Peyer's patch (tissue), 4 donors: ENCODE data around the gene TECTB. TPM values are rescaled to one million over a fixed set of nuclear protein-coding genes. Genes with fewer than 3 reads are reported as not detected.

ENCODE experiments used
- DNase-seq, 3 donors: peaks; one replicate each; pipeline ENCODE4 v3.0.0-alpha.2; 2017 to 2019
- H3K27ac ChIP-seq, 4 donors: fragments of 200-600 bp; sonication (generic); one replicate each; pipeline ENCODE4 v1.5.1; 2016 to 2019
- H3K27me3 ChIP-seq, 2 donors: fragments of 200-600 bp; sonication (generic); one replicate each; pipeline ENCODE4 v1.5.1; 2019
- H3K36me3 ChIP-seq, 3 donors: fragments of 200-600 bp; sonication (generic); one replicate each; pipeline ENCODE4 v1.5.1; 2016 to 2019
- H3K4me1 ChIP-seq, 4 donors: fragments of 200-600 bp; sonication (generic); one replicate each; pipeline ENCODE4 v1.5.1; 2016 to 2019
- H3K4me3 ChIP-seq, 4 donors: fragments of 200-600 bp; sonication (generic); 1 replicate in 3 of 4; 2 replicates in 1 of 4; pipeline ENCODE4 v1.5.1; 2016 to 2019; ENCODE audit warnings: mild to moderate bottlenecking in 1 of 4
- H3K9me3 ChIP-seq, 4 donors: fragments of 200-600 bp; sonication (generic); one replicate each; pipeline ENCODE4 v1.5.1; 2016 to 2019; ENCODE audit warnings: mild to moderate bottlenecking in 1 of 4
- POLR2A ChIP-seq, 2 donors: fragments of 450-650 bp; IDR thresholded peaks; one replicate each; pipeline ENCODE4 v1.5.1; 2017; ENCODE audit warnings: antibody characterized with exemption in 2 of 2, mild to moderate bottlenecking in 2 of 2, moderate library complexity in 2 of 2
- total RNA-seq, 4 donors: library from RNA; depleted of rRNA; stranded (reverse); fragments of >200 nt; gene quantifications; one replicate each; pipeline ENCODE4 v1.1.0, GENCODE V29; 2016
- TF ChIP-seq, protein P1 (sequence below), 6 experiments: fragments of 450-650 bp in 4 of 6; fragments of 200-600 bp in 2 of 6; sonication (generic) in 1 of 6; IDR thresholded peaks; one replicate each; pipeline ENCODE4 v1.5.1; 2017 to 2019; ENCODE audit warnings: antibody characterized with exemption in 6 of 6, mild to moderate bottlenecking in 3 of 6, moderate library complexity in 1 of 6

Gene TECTB
- total RNA-seq, 4 donors from 2014 or later, result not detected

GRCh38 chr10:112260831-112261230 is 22.4 kb upstream of the TECTB start:
- H3K9me3 ChIP-seq, result no peaks in the 10 kb centered on the region
- H3K4me3 ChIP-seq, result no peak overlapping the region
- DNase-seq, result no peak
- H3K4me1 ChIP-seq, result no peaks in the 10 kb centered on the region
- H3K27me3 ChIP-seq, result no peaks in the 10 kb centered on the region
- no peak for TF ChIP-seq POLR2A (IDR thresholded peaks at IDR 0.05)
- TF ChIP-seq, protein P1, sequence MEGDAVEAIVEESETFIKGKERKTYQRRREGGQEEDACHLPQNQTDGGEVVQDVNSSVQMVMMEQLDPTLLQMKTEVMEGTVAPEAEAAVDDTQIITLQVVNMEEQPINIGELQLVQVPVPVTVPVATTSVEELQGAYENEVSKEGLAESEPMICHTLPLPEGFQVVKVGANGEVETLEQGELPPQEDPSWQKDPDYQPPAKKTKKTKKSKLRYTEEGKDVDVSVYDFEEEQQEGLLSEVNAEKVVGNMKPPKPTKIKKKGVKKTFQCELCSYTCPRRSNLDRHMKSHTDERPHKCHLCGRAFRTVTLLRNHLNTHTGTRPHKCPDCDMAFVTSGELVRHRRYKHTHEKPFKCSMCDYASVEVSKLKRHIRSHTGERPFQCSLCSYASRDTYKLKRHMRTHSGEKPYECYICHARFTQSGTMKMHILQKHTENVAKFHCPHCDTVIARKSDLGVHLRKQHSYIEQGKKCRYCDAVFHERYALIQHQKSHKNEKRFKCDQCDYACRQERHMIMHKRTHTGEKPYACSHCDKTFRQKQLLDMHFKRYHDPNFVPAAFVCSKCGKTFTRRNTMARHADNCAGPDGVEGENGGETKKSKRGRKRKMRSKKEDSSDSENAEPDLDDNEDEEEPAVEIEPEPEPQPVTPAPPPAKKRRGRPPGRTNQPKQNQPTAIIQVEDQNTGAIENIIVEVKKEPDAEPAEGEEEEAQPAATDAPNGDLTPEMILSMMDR (IDR thresholded peaks at IDR 0.05), result no peak
- peak overlapping the region in 1 of 4 donors; percentile 46 for H3K27ac ChIP-seq
- no peaks in the 10 kb centered on the region for H3K36me3 ChIP-seq

GRCh38 chr10:112261281-112261822 is 21.8 kb upstream of the TECTB start:
- Histone ChIP-seq H3K27me3 (no peaks in the 10 kb centered on the region), H3K36me3 (no peaks in the 10 kb centered on the region), H3K9me3 (no peaks in the 10 kb centered on the region), H3K4me3 (no peak overlapping the region), H3K27ac (peak overlapping the region in 1 of 4 donors; percentile 46), H3K4me1 (no peaks in the 10 kb centered on the region)
- DNase-seq, result no peak
- TF ChIP-seq, protein P1 (IDR thresholded peaks at IDR 0.05), result no peak
- TF ChIP-seq POLR2A (IDR thresholded peaks at IDR 0.05), result no peak

DNA sequence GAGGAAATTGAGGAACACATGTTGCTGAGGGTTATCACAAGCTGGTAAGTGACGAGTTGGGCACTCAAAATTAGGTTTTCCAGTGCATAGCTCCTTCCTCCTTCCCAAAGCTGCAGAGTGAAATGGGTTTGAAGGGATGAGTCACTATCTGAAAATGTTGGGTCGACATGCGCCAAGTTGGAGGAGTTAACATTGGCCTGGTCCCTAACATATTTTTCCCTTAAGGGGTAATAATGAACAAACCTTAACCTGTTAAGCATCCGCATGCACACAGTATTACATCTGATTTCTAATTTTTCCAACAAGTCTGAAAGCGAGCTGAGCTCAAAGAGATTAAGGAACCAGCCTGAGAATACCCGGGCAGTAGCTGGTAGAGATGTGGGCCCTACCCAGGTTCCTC is 20.7 kb upstream of the TECTB start:
- Histone ChIP-seq H3K9me3 (no peaks in the 10 kb centered on the region), H3K27ac (no peak overlapping the region), H3K4me1 (no peaks in the 10 kb centered on the region), H3K36me3 (no peaks in the 10 kb centered on the region), H3K4me3 (no peak overlapping the region), H3K27me3 (no peaks in the 10 kb centered on the region)
- TF ChIP-seq POLR2A (IDR thresholded peaks at IDR 0.05), result no peak
- TF ChIP-seq, protein P1 (IDR thresholded peaks at IDR 0.05), result no peak
- no peak for DNase-seq

GRCh38 chr10:112265745-112266144 is 17.5 kb upstream of the TECTB start:
- TF ChIP-seq, protein P1 (IDR thresholded peaks at IDR 0.05), result no peak
- no peak for TF ChIP-seq POLR2A (IDR thresholded peaks at IDR 0.05)
- H3K4me1 ChIP-seq, result no peaks in the 10 kb centered on the region
- no peak overlapping the region for H3K27ac ChIP-seq

DNA sequence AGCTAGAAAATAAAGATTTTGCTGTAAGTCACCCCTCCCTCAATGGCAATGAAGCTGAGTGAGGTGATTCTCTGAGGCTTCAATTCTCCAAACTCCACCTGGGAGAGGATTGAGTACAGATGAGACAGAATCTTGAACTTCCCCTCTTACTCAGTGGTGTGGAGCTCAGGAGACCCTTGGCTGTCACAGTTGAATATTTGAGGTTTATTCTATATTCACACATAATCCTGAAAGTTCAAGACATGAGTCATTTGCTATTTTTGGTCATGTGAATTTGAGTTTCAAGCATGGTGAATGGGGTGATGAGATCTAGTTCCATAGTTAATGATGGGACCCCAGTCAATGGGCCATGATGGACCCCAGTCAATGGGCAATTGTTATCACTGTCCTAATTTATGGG is 13.9 kb upstream of the TECTB start:
- Histone ChIP-seq H3K4me3 (no peak overlapping the region), H3K36me3 (no peaks in the 10 kb centered on the region), H3K4me1 (no peaks in the 10 kb centered on the region), H3K9me3 (no peaks in the 10 kb centered on the region), H3K27ac (no peak overlapping the region), H3K27me3 (no peaks in the 10 kb centered on the region)
- no peak for TF ChIP-seq POLR2A (IDR thresholded peaks at IDR 0.05)
- TF ChIP-seq, protein P1 (IDR thresholded peaks at IDR 0.05), result no peak
- no peak for DNase-seq

More at GRCh38 chr10:112265745-112266144, 17.5 kb upstream of the TECTB start:
- Histone ChIP-seq H3K9me3 (no peaks in the 10 kb centered on the region), H3K27me3 (no peaks in the 10 kb centered on the region), H3K4me3 (no peak overlapping the region), H3K36me3 (no peaks in the 10 kb centered on the region)
- DNase-seq, result no peak

GRCh38 chr10:112271982-112272381 is 11.2 kb upstream of the TECTB start:
- no peak overlapping the region for H3K4me3 ChIP-seq
- TF ChIP-seq POLR2A (IDR thresholded peaks at IDR 0.05), result no peak
- TF ChIP-seq, protein P1 (IDR thresholded peaks at IDR 0.05), result no peak
- no peaks in the 10 kb centered on the region for H3K27me3 ChIP-seq
- no peaks in the 10 kb centered on the region for H3K4me1 ChIP-seq
- DNase-seq, result no peak
- no peaks in the 10 kb centered on the region for H3K9me3 ChIP-seq
- H3K36me3 ChIP-seq, result no peaks in the 10 kb centered on the region
- H3K27ac ChIP-seq, result no peak overlapping the region
